ES-I3 (cell line): ENCODE results near the gene CALN1.

Source experiments
- H3K36me3 ChIP-seq: 2 replicates; pipeline ENCODE4 v1.6.1; 2013; ENCODE audit warnings: mild to moderate bottlenecking, low read length, control low read depth, moderate library complexity; ENCODE audit not compliant: insufficient read depth
- H3K4me1 ChIP-seq: 2 replicates; pipeline ENCODE4 v1.6.1; 2013; ENCODE audit warnings: mild to moderate bottlenecking, control low read depth, low read length; ENCODE audit not compliant: insufficient read depth
- H3K9ac ChIP-seq: 2 replicates; pipeline ENCODE4 v1.6.1; 2013; ENCODE audit warnings: low read depth, mild to moderate bottlenecking, low read length, moderate library complexity
- H3K9me3 ChIP-seq: 2 replicates; pipeline ENCODE4 v1.6.1; 2013; ENCODE audit warnings: mild to moderate bottlenecking, low read length, moderate library complexity; ENCODE audit not compliant: control insufficient read depth, insufficient read depth

The CALN1 gene

GRCh38 chr7:72430531-72430930, 18.4 kb upstream of the CALN1 start:
- no peaks in the 10 kb centered on the region for H3K4me1 ChIP-seq
- no peaks in the 10 kb centered on the region for H3K9me3 ChIP-seq
- H3K9ac ChIP-seq, result no peak overlapping the region
- H3K36me3 ChIP-seq, result no peaks in the 10 kb centered on the region

- Histone ChIP-seq H3K4me1 (no peaks in the 10 kb centered on the region), H3K9ac (no peak overlapping the region), H3K36me3 (no peaks in the 10 kb centered on the region), H3K9me3 (no peaks in the 10 kb centered on the region)
Observed at GRCh38 chr7:72429316-72429715, 17.2 kb upstream of the CALN1 start.

- Histone ChIP-seq H3K36me3 (no peaks in the 10 kb centered on the region), H3K9me3 (no peaks in the 10 kb centered on the region), H3K9ac (no peak overlapping the region), H3K4me1 (0 out of 2 replicates have a peak, but pooled peaks cover 2% of the 10 kb centered on the region)
Observed at GRCh38 chr7:72416846-72417245, 4.7 kb upstream of the CALN1 start.

DNA sequence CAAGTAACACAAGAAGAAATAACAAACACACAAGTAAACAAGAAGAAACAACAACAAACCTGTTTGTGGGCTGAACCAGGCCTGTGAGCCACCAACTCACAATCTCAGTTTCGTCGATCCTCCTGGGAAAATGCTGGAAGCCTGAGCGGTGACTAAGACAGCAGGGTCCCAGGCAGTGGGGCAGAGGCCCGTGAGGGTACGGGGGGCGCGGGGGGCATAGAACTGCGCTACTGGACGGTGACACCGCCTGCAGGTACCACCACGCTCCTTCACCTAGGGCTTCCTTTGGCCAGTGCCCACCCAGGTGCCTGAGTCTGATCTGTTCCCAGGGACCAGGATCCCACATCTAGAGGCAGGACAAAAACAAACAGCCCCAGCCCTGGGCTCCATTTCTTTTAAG, 3.4 kb upstream of the CALN1 start:
- H3K4me1 ChIP-seq, result 0 out of 2 replicates have a peak, but pooled peaks cover 2% of the 10 kb centered on the region
- no peak overlapping the region for H3K9ac ChIP-seq
- H3K36me3 ChIP-seq, result no peaks in the 10 kb centered on the region
- H3K9me3 ChIP-seq, result no peaks in the 10 kb centered on the region

DNA sequence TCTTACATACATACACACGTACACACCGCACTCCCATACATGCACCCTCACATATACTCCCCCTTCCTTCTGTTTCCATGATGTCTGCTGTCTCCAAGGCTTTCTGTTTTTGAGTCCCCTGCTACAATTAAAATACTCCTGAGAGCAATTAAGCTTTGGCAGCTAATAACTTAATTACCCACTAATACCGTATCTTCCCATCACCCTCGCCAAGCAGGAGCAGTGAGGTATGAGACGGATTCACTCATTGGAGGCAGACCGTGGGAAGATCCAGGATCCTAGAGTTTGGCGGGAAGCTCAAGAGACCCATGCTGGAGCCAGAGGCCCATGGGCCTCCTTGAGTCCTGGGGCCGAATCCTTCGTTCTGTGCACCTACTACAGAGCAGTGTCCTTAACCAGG, 1.7 kb upstream of the CALN1 start:
- Histone ChIP-seq H3K36me3 (no peaks in the 10 kb centered on the region), H3K4me1 (no peaks in the 10 kb centered on the region), H3K9me3 (no peaks in the 10 kb centered on the region), H3K9ac (no peak overlapping the region)

DNA sequence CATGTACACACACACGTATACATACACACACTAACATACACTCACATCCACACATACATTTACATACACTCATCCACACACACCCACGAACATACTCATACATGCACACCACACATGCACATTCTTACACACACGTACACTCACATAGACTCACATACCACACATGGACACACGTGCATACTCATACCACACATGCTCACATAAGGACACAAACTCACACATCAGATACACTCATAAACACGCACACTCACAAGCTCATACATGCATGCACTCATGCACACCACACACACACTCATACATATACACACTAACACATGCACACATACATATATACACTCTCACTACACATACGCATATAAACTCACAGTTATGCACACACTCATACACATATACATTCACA, 1.2 kb upstream of the CALN1 start:
- Histone ChIP-seq H3K9me3 (no peaks in the 10 kb centered on the region), H3K4me1 (no peaks in the 10 kb centered on the region), H3K36me3 (no peaks in the 10 kb centered on the region), H3K9ac (no peak overlapping the region)

DNA sequence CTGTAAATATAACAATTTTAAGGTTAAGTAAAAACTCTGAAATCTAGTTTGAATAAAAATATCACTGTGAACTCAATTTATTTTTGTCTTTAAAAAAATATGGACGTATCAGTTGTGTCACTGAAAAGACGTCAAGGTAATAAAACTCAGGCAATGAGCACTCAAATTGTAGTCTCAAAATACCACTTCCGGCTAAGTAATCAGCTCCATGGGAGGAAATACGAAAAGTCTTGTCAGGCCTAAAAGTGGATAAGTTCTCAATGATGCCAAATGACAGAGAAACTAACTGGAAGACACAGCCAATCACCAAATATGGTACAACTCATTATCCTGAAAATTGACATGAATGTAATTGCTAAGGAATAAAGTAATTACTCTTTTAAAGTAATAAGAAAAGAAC, 719 bp downstream of the CALN1 start:
- no peak overlapping the region for H3K9ac ChIP-seq
- H3K9me3 ChIP-seq, result no peaks in the 10 kb centered on the region
- no peaks in the 10 kb centered on the region for H3K36me3 ChIP-seq
- no peaks in the 10 kb centered on the region for H3K4me1 ChIP-seq

GRCh38 chr7:72409638-72410015, 2.5 kb downstream of the CALN1 start:
- Histone ChIP-seq H3K4me1 (no peaks in the 10 kb centered on the region), H3K9ac (no peak overlapping the region), H3K36me3 (no peaks in the 10 kb centered on the region), H3K9me3 (no peaks in the 10 kb centered on the region)

DNA sequence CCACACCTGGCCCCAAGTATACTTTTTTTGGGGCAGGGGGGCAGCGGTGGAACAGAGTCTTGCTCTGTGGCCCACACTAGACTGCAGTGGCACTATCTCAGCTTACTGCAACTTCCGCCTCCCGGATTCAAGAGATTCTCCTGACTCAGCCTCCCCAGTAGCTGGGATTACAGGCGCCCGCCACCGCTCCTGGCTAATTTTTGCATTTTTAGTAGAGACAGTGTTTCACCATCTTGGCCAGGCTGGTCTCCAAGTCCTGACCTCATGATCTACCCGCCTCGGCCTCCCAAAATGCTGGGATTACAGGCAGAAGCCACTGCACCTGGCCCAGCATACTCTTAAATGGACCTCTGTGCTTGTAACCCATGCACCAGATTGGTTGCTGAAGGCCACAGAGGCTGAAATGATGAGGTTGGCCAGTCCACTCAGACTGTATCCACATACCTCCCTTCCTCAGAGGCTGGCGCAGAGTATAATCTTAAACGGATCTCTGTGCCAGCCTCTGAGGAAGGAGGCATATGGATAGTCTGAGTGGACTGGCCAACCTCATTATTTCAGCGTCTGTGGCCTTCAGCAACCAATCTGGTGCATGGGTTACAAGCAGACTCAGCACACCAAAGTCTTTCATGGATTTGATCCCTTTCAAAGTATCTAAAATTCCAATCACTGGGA, 3.0 kb downstream of the CALN1 start:
- Histone ChIP-seq H3K36me3 (no peaks in the 10 kb centered on the region), H3K9ac (no peak overlapping the region), H3K9me3 (no peaks in the 10 kb centered on the region), H3K4me1 (no peaks in the 10 kb centered on the region)

- no peaks in the 10 kb centered on the region for H3K4me1 ChIP-seq
- H3K9ac ChIP-seq, result no peak overlapping the region
- H3K9me3 ChIP-seq, result no peaks in the 10 kb centered on the region
- H3K36me3 ChIP-seq, result no peaks in the 10 kb centered on the region
Observed at GRCh38 chr7:72406820-72407403, 5.2 kb downstream of the CALN1 start.

DNA sequence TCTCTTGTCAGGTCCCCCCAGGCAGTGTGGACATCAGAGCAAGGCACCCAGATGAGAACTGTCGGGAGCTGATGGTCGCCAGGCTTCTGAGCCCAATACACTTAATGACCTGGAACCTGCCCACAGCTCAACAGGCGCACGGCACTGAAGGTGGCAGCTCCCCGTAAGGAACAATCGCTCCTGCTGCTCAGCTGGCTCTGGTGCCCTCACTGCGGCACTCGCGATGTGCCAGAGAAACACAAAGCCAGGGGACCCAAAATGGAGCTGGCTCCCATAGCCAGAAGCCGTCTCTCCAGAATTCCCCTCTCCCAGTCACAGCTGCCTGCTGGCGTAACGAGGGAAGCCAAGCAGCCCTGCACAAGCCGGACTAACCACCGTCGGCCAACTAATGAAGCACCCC, 6.3 kb downstream of the CALN1 start:
- no peak overlapping the region for H3K9ac ChIP-seq
- H3K4me1 ChIP-seq, result no peaks in the 10 kb centered on the region
- H3K36me3 ChIP-seq, result no peaks in the 10 kb centered on the region

DNA sequence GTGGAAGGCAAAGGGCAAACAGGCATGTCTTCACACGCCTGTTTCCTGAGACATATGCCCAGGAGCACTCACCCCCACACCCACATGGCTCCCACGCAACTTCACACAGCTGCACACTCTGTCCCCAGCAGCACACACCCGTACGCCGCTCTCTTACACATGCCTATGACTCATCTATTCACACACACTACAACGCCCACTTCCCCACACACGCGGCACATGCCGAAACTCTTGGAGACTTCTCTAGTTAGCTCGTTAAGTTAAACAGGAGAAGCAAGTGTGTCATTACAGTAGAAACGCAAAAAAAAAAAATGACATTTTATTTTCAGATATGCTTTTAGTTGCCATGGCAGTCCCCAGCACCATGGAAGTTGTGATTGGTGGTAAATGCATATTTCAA, 6.7 kb downstream of the CALN1 start:
- Histone ChIP-seq H3K9ac (no peak overlapping the region), H3K4me1 (no peaks in the 10 kb centered on the region), H3K9me3 (no peaks in the 10 kb centered on the region), H3K36me3 (no peaks in the 10 kb centered on the region)

More for the DNA sequence above, 6.3 kb downstream of the CALN1 start:
- H3K9me3 ChIP-seq, result no peaks in the 10 kb centered on the region

GRCh38 chr7:72404743-72405142, 7.4 kb downstream of the CALN1 start:
- no peaks in the 10 kb centered on the region for H3K4me1 ChIP-seq

GRCh38 chr7:72403458-72404076, 8.6 kb downstream of the CALN1 start:
- H3K36me3 ChIP-seq, result no peaks in the 10 kb centered on the region
- H3K9ac ChIP-seq, result no peak overlapping the region
- H3K4me1 ChIP-seq, result no peaks in the 10 kb centered on the region
- no peaks in the 10 kb centered on the region for H3K9me3 ChIP-seq

More at GRCh38 chr7:72404743-72405142, 7.4 kb downstream of the CALN1 start:
- Histone ChIP-seq H3K9ac (no peak overlapping the region), H3K36me3 (no peaks in the 10 kb centered on the region), H3K9me3 (no peaks in the 10 kb centered on the region)

- H3K9me3 ChIP-seq, result no peaks in the 10 kb centered on the region
- no peak overlapping the region for H3K9ac ChIP-seq
- no peaks in the 10 kb centered on the region for H3K4me1 ChIP-seq
- no peaks in the 10 kb centered on the region for H3K36me3 ChIP-seq
Observed at GRCh38 chr7:72394016-72394415, 18.1 kb downstream of the CALN1 start.
